Activated CD4-positive, CD25-positive, alpha-beta regulatory T cell (primary cell): ENCODE measurements around the gene FAM20B.
A peak's percentile ranks its signal among the peaks of the same experiment; 100 is the strongest.

Source experiments
- DNase-seq, 4 experiments: peaks; one replicate each; lab custom pipeline; 2025; lab: John Stamatoyannopoulos, UW

The FAM20B gene

GRCh38 chr1:179092896-179093461 is 67.3 kb downstream of the FAM20B start:
- no peak for DNase-seq

- no peak for DNase-seq
Observed at GRCh38 chr1:179094818-179095217, 69.1 kb downstream of the FAM20B start.

- DNase-seq = no peak
Observed at GRCh38 chr1:179095377-179095776, 69.7 kb downstream of the FAM20B start.

GRCh38 chr1:179095924-179096323 is 70.2 kb downstream of the FAM20B start:
- DNase-seq = no peak

- DNase-seq = no peak
Observed at GRCh38 chr1:179099891-179100290, 74.2 kb downstream of the FAM20B start.

- no peak for DNase-seq
Observed at GRCh38 chr1:179101566-179101965, 75.9 kb downstream of the FAM20B start.

GRCh38 chr1:179103999-179104398 is 78.3 kb downstream of the FAM20B start:
- no peak for DNase-seq

GRCh38 chr1:179104611-179105250 is 79.0 kb downstream of the FAM20B start:
- no peak for DNase-seq

GRCh38 chr1:179105393-179105792 is 79.7 kb downstream of the FAM20B start:
- DNase-seq = no peak

- DNase-seq = no peak
Observed at GRCh38 chr1:179107706-179108629, 82.3 kb downstream of the FAM20B start.

- no peak for DNase-seq
Observed at GRCh38 chr1:179108644-179109043, 83.0 kb downstream of the FAM20B start.

GRCh38 chr1:179115181-179115580 is 89.5 kb downstream of the FAM20B start:
- no peak for DNase-seq

- DNase-seq = no peak
Observed at GRCh38 chr1:179119513-179119912, 93.8 kb downstream of the FAM20B start.

- no peak for DNase-seq
Observed at GRCh38 chr1:179120736-179121135, 95.0 kb downstream of the FAM20B start.

GRCh38 chr1:179121159-179121938 is 95.7 kb downstream of the FAM20B start:
- DNase-seq = peak in 1 of 4 experiments; percentile 21

GRCh38 chr1:179124873-179125272 is 99.2 kb downstream of the FAM20B start:
- no peak for DNase-seq
